LNCAP (cell line): ENCODE measurements around the gene CDA.

ENCODE experiments used
- TF ChIP-seq, protein P1 (sequence below): fragments of 450-650 bp; IDR thresholded peaks from 2 replicates; pipeline ENCODE4 v1.5.1; 2017; ENCODE audit warnings: mild to moderate bottlenecking

CDA gene

DNA sequence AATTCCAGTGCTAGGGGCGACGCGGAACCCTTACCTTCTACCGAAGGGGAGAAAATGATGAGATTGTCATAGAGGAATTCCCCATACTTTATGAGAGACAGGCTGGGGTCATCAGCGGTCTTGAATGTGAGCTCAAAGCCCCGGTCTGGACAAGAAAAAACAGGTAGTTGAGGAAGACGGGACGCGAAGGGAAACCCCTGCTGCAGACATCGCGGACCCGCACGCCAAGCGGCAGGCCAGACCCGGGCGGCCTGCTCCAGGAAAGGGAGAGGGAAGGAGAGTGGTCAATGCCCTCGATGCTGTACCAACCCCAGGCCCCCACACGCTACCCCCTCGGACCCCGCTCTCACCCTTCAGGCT is 71.9 kb downstream of the CDA start:
- TF ChIP-seq, protein P1, sequence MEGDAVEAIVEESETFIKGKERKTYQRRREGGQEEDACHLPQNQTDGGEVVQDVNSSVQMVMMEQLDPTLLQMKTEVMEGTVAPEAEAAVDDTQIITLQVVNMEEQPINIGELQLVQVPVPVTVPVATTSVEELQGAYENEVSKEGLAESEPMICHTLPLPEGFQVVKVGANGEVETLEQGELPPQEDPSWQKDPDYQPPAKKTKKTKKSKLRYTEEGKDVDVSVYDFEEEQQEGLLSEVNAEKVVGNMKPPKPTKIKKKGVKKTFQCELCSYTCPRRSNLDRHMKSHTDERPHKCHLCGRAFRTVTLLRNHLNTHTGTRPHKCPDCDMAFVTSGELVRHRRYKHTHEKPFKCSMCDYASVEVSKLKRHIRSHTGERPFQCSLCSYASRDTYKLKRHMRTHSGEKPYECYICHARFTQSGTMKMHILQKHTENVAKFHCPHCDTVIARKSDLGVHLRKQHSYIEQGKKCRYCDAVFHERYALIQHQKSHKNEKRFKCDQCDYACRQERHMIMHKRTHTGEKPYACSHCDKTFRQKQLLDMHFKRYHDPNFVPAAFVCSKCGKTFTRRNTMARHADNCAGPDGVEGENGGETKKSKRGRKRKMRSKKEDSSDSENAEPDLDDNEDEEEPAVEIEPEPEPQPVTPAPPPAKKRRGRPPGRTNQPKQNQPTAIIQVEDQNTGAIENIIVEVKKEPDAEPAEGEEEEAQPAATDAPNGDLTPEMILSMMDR: no peak

DNA sequence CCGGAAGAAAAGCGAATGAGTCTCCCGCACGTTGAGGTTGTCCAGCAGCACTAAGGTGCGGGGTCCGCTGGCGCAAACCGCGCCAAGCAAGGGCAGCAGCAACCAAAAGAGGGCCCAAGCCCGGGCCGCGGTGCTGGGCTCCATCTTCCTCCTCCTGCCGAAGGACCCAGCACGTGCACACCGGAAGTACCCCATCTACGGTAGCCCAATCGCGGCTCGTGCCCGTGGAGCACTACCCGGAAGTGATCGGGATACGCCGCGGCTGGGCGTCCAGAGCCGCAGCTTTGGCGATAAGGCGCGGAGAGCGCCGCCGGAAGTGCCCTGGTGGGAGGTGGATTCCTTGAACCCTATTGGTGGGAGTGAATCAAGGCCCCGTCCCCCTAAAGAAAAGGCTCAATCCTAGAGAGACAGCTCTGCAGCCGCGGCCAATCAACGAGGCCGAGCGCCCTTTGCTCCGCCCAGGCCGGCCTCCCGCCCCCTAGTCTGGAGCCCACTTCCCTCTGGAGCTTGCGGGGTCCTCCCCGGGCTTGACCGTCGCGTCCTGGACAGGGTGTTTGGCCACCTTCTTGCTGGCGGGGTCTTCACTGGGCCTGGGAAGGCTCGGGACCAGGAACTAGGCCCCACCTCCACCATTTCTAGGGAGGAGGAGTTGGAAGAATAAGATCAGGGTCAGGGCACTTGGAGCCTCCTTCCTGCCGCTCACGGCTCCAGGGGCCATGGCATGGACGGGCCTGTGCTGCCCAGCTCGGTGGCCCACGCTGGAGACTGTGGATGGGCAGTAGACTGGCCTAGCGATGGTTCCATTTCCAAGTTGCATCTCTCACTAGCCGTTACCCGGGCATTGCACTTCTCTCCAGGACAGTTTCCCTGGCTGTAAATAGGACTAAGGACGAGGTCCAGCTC is 72.6 kb downstream of the CDA start, which contains the start of gene DDOST:
DDOST (minus strand) TSS at position 163 of the 903 bp plus-strand sequence; CDS start at position 144, 19 bp downstream.
- TF ChIP-seq, protein P1: 0 out of 2 replicates have a peak, but pooled peaks have one; percentile 10

DNA sequence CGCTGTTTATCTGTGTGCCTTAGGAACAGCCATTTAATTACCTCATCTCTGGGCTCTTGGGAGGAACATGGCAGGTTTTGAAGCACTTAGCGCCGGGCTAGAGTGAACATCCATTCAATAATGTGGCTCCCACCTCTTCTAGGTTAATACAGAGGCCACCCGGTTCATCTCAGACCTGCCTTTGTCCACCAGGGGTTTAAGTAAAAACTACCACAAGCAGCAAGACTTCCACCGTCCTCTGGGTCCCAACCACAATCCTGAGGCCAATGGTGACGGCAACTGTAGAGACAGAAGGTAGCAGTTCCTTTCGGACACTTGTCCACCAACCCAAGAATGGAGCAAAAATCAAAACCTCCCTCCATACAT is 73.2 kb downstream of the CDA start:
- TF ChIP-seq, protein P1: no peak

DNA sequence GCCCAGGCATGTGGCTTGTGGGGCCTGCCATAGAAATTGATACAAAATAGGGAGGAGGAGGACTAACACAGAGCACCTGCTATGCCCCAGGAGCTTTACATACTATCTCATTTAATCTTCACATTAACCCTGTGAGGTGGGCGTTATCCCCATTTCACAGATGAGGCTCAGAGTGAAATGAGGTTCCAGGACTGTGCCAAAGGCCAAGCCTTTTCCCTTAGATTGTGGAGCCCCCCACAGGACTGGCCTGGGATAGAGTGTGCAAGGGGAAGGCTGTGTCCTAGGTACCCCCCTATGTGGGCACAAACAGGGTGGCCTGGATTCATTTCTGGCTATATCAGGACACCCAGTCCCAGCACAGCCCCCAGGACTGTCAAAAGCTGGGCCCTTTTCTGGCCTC is 74.5 kb downstream of the CDA start:
- TF ChIP-seq, protein P1: no peak

DNA sequence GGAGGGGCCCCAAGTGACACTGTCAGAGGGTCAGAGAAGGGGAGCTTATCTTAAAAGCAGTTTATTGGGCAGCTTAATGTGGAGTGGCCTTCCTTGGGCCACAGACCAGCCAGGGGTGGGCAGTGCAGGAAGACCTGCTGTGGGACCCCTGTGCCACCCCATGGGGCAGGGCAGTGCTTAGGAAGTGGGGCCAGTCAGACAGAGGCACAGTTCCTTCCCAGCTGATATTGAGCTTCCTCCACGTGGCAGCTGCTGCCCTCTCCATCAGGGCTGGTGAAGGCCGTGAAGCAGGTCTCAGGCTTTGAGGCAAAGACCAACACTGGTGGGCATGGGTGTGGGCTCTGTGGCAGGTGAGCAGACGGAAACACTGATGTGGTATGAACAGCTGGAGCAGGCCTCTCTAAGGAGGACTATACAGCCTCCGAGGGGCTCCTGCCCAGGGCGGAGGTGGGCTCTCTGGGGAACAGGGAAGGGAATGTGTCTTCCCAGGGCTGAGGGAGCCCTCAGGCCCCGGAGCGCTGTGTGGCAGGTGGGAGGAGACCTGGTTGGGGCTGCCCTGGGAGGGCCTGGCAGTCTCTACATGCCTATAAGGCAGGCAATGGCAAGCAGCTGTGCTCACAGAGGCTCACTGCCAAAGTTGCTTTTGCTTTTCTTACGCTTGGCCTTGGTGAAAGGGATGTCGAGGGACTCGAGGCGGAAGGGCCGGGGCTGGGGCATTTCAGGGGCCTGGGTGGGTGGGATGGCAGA is 75.2 kb downstream of the CDA start:
- TF ChIP-seq, protein P1: no peak

DNA sequence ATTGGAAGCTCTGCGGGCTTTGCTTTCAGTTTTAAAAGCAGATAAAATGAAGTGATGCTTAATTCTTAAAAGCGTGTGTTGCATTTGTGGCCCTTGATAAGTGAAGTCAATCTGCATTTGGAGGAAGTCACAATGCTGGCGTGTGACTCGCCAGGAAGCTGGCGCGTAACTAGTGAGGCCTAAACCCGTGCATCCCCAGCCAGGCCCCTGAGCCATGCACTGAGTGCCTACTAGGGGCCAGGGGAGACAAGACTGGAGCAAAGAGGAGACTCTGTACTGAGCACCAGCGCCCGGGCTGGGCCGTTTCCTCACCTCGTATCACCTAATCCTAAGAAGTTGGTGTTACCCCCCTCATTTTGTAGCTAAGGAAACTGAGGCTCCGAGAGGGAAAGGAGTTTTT is 76.8 kb downstream of the CDA start:
- TF ChIP-seq, protein P1: no peak

DNA sequence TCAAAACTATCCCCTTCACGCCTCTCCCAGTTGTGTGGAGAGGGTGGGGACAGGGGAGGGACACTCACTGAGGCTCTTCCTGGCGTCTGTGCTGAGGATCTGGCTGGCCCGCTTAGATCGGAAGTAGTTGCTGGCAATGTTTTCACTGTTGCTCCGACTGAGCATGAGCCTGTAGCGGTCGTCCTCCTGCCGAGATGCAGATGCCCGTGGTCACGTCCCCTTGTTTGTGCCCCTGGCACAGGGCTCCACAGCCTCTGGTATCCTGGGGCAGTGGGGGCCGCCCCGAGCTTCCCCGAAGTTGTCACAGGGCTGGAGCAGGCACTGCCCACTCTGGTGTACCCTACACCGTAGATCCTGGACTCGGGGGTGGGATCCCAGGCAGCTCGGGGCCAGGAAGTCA is 77.2 kb downstream of the CDA start:
- TF ChIP-seq, protein P1: no peak
